Bronchial epithelial cell (primary cell): ENCODE data around the gene SPINDOC. TPM values are rescaled to one million over a fixed set of nuclear protein-coding genes. Genes with fewer than 3 reads are reported as not detected.

Experiments
- DNase-seq: peaks from one replicate; pipeline ENCODE4 v3.0.0-alpha.2; 2010; ENCODE audit warnings: low read depth
- FAIRE-seq: peaks from 2 replicates; lab custom pipeline; 2011; peaks lifted over from hg19 to GRCh38; lab: Jason Lieb, UNC
- H3K27me3 ChIP-seq: 2 replicates; pipeline ENCODE4 v1.5.1; 2011; ENCODE audit warnings: low read length; ENCODE audit not compliant: control insufficient read depth, insufficient read depth
- H3K36me3 ChIP-seq: 2 replicates; pipeline ENCODE4 v1.5.1; 2011; ENCODE audit warnings: low read length; ENCODE audit not compliant: control insufficient read depth, insufficient read depth
- H3K4me3 ChIP-seq: 2 replicates; pipeline ENCODE4 v1.5.1; 2011; ENCODE audit warnings: mild to moderate bottlenecking, low read depth, low read length, control low read depth
- CTCF ChIP-seq: IDR thresholded peaks from 2 replicates; pipeline ENCODE4 v1.5.1; 2011; ENCODE audit warnings: mild to moderate bottlenecking, moderate library complexity, low read length, control low read depth, inconsistent platforms; ENCODE audit not compliant: insufficient read depth, severe bottlenecking
- total RNA-seq: library from RNA; depleted of rRNA; stranded (reverse); fragments of >200 nt; gene quantifications from 2 replicates; pipeline ENCODE4 v1.2.1, GENCODE V29; 2014

The SPINDOC gene
- total RNA-seq, 1 donor from 2014 or later = 3.4 TPM

GRCh38 chr11:63846897-63847296 is 33.6 kb downstream of the SPINDOC start:
- Histone ChIP-seq H3K27me3 (no peaks in the 10 kb centered on the region), H3K4me3 (no peak overlapping the region), H3K36me3 (no peaks in the 10 kb centered on the region)
- FAIRE-seq (no peak), DNase-seq (no peak)
- TF ChIP-seq CTCF = no peak

GRCh38 chr11:63847363-63847762 is 34.1 kb downstream of the SPINDOC start:
- FAIRE-seq (no peak), DNase-seq (peak; percentile 67)
- Histone ChIP-seq H3K27me3 (no peaks in the 10 kb centered on the region), H3K36me3 (no peaks in the 10 kb centered on the region), H3K4me3 (no peak overlapping the region)
- no peak for TF ChIP-seq CTCF

- no peak overlapping the region for H3K4me3 ChIP-seq
- no peak for TF ChIP-seq CTCF
- DNase-seq = no peak
- H3K27me3 ChIP-seq = no peaks in the 10 kb centered on the region
- H3K36me3 ChIP-seq = no peaks in the 10 kb centered on the region
- no peak for FAIRE-seq
Observed at GRCh38 chr11:63849691-63850090, 36.4 kb downstream of the SPINDOC start.

- no peak for DNase-seq
- Histone ChIP-seq H3K4me3 (no peak overlapping the region), H3K27me3 (no peaks in the 10 kb centered on the region), H3K36me3 (no peaks in the 10 kb centered on the region)
- TF ChIP-seq CTCF = no peak
- no peak for FAIRE-seq
Observed at GRCh38 chr11:63850920-63851319, 37.7 kb downstream of the SPINDOC start.

GRCh38 chr11:63851364-63851763 is 38.1 kb downstream of the SPINDOC start:
- FAIRE-seq (no peak), DNase-seq (no peak)
- no peaks in the 10 kb centered on the region for H3K27me3 ChIP-seq
- H3K4me3 ChIP-seq = no peak overlapping the region
- TF ChIP-seq CTCF = no peak
- no peaks in the 10 kb centered on the region for H3K36me3 ChIP-seq

GRCh38 chr11:63853476-63853875 is 40.2 kb downstream of the SPINDOC start:
- FAIRE-seq (no peak), DNase-seq (no peak)
- no peak overlapping the region for H3K4me3 ChIP-seq
- no peaks in the 10 kb centered on the region for H3K36me3 ChIP-seq
- no peak for TF ChIP-seq CTCF
- no peaks in the 10 kb centered on the region for H3K27me3 ChIP-seq
